PC-9 (cell line): ENCODE measurements around the gene BAIAP3.

Experiments
- CTCF ChIP-seq: fragments of 200-600 bp; sonication (generic); conservative IDR thresholded peaks from 2 replicates; pipeline ENCODE4 v1.6.1; 2017; ENCODE audit warnings: mixed run types, antibody characterized with exemption, mild to moderate bottlenecking, moderate library complexity
- EZH2 ChIP-seq: fragments of 200-600 bp; sonication (generic); IDR thresholded peaks from 2 replicates; pipeline ENCODE4 v1.8.0; 2017; ENCODE audit warnings: antibody characterized with exemption, low read depth

GRCh38 chr16:1342526-1343427 is 9.3 kb downstream of the BAIAP3 start:
- no peak for TF ChIP-seq CTCF
- TF ChIP-seq EZH2: no peak
